CD4-positive, alpha-beta T cell treated with Interferon gamma for 1 hour (primary cell): Measurements from ENCODE around the gene SUPT3H.
"Not testable (repeated sequence)": the region's sequence is repeated elsewhere in the genome, so short reads cannot be mapped to it uniquely, and the experiment has no call there.

ENCODE experiments used
- DNase-seq: peaks from one replicate; pipeline ENCODE4 v3.0.0-alpha.2; 2020

The SUPT3H gene

DNA sequence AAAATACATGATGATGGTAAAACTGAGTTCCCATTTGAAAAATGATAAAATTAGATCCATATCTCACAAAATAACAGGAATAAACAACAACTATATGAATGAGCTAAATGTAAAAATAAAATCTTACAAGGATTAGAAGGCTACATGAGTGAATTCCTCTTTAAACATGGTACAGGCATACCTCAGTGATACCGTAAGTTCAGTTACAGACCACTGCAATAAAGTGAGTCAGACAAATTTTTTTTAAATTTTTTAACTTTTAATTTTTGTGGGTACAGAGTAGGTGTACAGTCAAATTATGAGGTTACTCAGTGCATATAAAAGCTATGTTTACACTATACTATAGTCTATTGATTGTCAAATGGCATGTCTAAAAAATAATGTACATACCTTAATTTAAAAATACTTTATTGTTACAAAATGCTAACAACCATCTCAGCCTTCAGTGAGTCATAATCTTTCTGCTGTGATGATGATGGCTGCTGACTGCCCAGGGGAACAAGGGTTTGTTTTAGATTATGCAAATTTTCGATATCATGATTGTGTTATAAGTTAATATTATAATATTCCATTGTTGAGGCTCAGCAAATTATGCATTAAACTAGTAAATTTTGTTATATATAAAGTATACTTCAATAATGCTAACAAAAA lies 272.4 kb downstream of the SUPT3H start:
- DNase-seq, result no peak

DNA sequence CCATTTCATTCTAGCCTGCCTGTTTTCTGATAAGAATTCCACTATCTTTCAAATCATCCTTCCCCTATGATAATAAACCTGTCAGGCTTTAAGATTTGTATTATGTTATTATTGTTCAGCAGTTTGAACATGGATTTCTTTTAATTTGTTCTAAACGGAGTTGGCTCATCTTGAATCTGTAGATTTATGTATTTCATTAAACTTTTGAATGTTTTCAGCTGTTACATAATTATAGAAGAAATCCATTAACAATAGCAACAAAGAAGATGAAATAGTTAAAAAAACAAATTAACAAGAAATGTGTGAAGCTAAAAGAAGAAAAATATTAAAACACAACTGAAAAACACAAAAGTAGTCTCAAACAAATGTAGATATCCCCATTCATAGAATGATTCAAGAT lies 273.3 kb downstream of the SUPT3H start:
- no peak for DNase-seq

DNA sequence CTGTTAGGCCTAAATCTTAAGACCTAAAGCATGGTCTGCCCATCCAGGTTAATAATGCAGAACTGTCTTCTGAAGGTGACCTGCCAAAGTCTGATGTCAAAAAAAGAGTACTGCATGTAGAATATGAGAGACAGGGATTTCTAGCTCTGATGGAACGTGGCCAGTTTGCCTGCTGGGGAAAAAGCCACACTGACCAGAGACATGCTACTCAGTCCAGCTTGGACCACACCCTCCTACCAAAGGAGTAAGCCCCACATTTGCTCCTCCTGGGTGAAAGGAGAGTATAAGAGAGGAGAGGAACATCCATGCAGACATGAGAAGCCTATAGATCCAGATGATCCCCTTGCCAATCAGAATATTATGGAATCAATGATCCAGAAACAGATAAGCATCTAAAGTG lies 279.5 kb downstream of the SUPT3H start:
- DNase-seq, result no peak

DNA sequence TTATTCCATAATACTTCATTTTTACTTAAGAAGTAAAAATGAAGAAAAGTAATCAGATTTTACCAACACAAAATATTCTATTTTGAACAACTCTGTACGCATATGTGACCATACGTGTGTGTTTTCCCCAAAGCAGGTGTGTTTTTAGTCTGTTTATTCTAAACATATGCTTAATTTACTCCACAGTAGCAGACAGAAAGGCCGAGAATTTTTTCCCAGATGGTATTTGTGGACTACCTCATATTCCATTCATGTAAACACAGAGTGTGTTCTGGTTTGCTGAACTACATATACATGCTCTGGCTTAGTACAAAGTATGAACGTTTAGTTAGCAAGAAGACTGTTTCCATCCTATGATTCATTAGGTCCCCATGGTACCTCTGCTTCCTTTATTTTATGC lies 282.9 kb downstream of the SUPT3H start:
- no peak for DNase-seq

DNA sequence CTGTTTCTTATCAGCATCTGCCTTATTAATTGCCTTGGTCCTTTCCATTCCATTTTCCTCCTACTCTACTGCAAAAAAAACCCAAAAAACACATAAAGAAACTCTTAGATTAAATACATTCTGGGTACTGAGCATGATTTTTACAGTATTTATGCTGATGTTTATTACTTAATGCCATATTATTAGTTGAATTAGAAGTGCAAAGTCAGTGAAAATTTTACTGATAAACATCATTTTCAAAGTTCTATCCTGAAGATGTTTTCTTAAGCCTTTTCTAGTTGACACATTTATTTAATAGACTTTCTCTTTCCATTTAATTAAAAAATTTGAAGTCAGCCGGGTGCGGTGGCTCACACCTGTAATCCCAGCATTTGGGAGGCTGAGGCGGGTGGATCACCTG lies 285.6 kb downstream of the SUPT3H start:
- no peak for DNase-seq

DNA sequence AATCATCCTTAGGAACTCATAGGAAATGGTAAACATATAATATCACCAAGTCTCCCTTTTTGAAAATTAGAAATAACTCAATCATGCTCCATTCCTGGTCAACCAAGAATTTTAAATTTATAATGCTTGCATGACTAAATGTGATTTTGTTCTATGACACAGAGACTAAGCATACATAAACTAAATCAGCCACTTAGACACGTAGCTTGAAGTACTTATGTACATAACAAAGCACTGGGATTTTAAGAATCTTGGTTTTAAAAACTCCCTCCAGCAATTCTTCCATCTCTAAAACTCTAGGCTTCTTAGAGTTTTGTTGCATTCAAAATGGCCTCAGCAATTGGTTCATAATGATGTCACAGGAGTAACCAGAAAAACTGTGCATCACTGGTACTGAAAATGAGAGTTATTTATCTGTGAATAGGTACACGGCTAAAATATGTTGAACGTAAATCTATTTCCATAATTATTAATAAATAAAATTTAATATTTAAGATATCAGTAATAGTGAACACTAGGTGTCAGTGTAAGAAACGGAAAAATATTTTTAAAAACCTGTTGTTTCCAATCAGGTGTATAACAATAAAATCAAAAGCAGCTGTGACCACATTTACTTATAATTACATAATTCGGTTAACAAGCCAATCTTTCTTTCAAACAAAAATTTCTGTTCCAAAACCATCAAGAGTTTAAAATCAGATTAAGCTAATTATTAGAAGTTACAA lies 291.2 kb downstream of the SUPT3H start:
- no peak for DNase-seq

DNA sequence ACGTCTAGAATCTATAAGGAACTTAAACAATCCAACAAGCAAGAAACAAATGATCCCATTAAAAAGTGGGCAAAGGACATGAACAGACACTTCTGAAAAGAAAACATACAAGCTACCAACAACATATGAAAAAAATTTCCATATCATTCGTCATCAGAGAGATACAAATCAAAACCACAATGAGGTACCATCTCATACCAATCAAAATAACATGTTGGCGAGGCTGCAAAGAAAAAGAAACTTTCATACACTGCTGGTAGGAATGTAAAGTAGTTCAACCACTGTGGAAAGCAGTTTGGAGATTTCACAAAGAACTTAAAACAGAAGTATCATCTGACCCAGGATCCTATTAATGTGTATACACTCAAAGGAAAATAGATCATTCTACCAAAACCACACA lies 293.5 kb downstream of the SUPT3H start:
- no peak for DNase-seq

DNA sequence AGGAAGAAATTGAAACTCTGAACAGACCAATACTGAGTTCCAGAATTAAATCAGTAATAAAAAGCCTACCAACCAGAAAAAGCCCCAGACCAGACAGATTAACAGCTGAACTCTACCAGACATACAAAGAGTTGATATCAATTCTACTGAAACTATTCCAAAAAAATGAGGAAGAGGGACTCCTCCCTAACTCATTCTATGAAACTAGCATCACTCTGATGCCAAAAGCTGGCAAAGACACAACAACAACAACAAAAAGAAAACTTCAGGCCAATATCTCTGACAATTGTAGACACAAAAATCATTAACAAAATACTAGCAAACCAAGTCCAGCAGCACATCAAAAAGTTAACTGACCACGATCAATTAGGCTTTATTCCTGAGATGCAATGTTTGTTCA lies 295.6 kb downstream of the SUPT3H start:
- no peak for DNase-seq

DNA sequence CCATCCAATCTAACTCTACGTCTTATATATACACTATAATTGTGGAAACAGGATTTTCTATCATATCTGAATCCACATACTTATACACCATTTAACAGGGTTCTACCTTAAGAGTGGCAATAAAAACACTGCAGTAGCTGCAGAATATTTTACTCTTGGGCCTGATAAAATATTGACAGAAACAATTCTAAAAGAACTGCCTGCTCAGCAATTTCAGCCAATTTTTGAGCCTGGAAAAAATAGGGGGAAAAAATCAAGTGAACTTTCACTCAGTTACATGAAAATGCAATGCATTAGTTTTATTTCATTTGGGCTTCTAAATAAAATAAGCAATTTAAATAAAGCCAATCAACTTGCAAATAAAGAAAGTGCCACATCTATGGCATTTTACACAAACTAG lies 296.1 kb downstream of the SUPT3H start:
- no peak for DNase-seq

DNA sequence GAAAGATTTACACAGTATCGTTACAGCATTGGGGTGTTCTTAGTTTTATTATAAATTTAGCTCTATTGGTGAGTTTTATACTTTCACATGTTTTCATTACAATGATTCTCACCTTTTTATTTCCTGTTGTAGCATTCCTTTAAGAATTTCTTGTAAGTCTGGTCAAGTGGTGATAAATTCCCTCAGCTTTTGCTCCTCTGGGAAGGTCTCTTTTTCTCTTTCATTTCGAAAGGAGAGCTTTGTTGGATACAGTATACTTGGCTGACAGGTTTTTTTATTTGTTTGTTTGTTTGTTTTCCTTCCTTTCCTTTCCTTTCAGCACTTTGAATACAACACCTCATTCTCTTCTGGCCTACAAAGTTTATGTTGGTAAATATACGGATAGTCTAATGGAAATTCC lies 299.3 kb downstream of the SUPT3H start:
- DNase-seq, result no peak

DNA sequence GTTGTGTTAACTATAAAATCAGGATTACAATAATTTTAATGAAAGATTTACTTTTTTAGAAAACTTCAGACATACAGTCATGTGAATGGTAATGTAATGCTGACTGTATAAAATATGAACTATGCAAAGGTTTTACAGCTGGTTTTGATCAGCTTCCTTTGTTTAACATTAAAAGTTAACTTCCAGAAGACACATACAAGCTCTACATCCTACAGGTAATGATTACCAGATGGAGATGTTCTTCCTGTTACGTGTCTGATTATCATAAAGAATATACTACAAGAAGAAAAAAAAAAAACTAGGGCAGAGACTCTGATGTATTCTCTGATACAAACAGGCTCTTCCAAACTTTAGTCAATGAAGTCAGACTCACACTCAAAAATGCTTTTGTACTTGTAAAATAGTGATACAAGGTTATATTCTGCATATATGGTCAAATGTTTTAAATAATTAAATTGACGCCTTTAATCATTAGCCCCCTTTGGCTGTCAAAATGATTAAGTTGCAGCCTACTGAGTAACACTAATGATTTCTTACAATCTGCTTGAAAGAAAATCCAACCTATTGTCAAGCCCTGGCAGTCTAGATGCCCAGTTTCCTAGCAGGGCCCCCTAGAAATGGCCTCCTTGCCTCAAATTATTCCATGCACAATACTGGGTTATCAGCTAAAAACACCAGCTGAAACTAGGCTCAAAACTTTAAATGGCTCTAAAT lies 301.4 kb downstream of the SUPT3H start:
- no peak for DNase-seq

DNA sequence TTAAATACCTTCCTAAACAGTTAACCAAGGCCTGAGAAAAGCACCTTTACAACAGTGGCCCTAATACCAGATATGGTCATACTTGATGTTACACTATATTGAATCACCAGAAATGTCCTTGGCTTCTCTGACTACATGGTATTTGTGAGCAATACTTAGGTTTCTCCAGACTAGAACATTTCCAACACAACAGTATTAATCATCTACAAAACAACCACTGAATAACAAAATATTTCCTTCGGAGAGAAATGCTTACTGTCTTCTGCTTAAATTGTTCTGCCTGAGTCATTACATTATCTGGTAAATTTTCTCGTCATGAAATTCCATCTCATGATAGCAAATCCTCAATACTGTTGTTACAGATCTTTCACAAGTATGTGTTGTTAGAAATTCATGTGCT lies 302.5 kb downstream of the SUPT3H start:
- no peak for DNase-seq

DNA sequence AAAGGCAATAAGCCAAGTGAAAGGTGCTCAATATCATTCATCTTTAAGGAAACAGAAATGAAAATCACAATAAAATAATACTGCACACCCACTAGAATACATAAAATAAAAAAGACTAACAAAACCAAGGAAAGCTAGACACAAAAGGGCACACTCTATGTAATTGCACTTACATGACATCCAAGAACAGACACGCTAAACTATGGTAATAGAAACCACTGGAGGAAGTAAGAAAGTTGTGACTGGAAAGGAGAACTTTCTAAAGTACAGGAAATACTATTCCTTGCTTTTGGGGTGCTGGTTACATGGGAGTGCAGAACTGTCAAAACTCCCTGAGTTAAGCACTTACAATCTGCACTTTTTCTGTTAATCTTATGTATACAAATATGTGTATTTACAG lies 303.3 kb downstream of the SUPT3H start:
- no peak for DNase-seq

DNA sequence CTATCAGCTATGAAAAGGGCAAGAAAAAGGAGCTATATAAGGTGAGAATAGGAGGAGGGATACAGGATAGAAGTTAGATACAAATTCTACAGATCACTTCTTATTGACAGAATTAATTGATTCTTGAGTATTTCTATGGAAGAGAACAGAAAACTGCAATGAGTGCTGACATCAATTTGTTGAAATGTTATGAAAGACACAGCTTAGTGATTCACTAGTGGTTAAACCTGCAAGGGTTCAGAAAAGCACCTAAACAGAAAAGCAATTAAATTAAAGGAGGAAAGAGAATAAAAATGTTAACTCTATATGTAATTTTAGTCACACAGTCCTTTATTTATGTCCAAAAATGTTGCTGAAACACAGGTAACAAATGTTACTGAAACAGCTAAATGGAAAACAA lies 304.0 kb downstream of the SUPT3H start:
- DNase-seq, result no peak

DNA sequence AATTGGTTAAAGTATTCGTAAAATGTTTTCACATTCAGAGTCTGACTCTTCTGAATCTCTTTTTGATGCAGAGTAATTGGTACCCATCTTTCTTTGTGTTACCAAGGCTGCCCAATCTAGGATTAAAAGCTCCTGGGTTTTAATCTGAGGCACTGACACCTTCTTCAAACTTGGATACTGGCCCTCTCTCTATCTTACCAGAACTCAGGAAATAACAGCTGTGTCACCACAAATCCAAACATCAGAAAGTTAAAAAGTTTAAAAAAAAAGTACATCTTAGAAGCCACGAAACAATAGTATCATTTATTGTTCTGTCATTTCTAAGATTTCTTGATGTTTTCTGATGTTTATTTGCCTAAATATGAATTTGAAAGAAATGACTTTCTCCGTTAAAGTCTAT lies 305.1 kb downstream of the SUPT3H start:
- no peak for DNase-seq

DNA sequence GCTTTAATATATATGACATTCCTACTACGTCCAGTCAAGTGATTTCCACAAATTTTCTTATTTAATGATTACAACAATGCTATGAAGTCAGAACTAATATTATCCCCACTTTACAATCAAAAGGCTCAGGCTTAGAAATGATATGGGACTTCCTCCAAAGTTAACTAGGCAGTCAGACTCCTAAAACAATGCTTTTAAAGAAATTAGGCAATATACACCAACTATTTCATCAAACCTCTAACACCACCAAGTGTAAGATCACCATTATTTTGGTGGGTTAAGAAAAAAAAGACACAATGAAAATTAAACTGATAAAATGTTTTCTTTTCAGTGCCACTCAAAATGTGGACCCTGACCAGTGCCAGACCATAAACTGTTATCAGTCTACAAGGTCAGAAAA lies 305.7 kb downstream of the SUPT3H start:
- no peak for DNase-seq

DNA sequence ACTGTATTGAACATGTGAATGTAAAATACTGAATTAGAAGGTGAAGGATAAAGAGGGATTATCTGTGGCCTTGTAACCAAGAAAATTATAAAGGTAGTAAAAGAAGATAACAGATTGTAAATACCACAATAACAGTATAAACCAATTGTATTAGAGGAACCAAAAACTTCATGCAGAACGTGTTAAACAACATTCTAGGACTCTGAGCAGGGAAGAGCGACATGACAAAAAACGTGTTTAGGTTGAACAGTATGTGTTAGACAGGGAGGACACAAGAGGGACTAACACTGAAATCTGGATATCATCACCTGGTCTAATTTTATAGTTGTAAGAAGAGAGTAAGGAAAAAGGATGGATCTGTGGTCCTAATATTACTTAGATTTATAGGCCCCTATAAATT lies 308.6 kb downstream of the SUPT3H start:
- DNase-seq, result no peak

DNA sequence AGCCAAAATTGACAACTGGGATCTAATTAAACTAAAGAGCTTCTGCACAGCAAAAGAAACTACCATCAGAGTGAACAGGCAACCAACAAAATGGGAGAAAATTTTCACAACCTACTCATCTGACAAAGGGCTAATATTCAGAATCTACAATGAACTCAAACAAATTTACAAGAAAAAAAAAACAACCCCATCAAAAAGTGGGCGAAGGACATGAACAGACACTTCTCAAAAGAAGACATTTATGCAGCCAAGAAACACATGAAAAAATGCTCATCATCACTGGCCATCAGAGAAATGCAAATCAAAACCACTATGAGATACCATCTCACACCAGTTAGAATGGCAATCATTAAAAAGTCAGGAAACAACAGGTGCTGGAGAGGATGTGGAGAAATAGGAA lies 310.3 kb downstream of the SUPT3H start:
- not testable (repeated sequence) for DNase-seq

DNA sequence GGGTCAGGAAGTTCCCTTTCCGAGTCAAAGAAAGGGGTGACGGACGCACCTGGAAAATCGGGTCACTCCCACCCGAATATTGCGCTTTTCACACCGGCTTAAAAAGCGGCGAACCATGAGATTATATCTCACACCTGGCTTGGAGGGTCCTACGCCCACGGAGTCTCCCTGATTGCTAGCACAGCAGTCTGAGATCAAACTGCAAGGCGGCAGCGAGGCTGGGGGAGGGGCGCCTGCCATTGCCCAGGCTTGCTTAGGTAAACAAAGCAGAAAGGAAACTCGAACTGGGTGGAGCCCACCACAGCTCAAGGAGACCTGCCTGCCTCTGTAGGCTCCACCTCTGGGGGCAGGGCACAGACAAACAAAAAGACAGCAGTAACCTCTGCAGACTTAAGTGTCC lies 315.1 kb downstream of the SUPT3H start:
- DNase-seq, result peak; percentile 2

DNA sequence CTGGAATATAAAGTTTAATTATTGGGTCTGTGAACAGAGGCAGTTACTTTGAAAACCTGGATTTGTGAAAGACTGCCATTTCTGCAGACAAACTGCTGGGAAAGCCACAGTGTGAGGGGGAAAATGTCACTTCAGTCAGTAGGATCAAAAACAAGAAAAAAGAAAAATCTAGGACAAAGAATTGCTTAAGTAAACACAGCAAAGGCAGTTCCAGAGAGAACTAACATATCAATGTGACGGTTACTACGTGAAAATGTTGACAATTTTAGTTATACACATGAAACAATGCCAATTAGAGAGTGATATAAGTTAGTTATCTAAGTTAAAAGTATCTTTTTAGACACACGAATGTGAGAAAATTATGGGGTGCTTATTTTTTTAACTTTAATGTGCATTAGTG lies 320.0 kb downstream of the SUPT3H start:
- no peak for DNase-seq

DNA sequence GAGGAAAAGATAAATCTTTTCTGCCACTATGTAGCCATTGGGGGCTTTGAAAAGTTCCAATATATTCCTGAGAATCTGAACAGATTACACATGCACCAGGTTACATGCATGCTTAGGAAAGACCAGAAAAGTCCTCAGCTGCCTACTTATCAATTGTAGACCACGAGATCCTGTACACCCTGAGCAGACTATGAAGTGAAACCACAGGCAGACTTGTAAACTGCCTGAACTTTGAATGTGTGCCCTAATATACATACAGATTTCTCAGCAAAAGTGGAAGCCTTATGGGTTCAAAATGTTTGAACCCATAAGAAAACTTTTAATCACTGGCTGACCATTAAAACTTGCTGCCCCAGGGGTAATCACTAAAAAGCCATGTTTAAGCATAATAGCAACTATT lies 323.1 kb downstream of the SUPT3H start:
- no peak for DNase-seq

DNA sequence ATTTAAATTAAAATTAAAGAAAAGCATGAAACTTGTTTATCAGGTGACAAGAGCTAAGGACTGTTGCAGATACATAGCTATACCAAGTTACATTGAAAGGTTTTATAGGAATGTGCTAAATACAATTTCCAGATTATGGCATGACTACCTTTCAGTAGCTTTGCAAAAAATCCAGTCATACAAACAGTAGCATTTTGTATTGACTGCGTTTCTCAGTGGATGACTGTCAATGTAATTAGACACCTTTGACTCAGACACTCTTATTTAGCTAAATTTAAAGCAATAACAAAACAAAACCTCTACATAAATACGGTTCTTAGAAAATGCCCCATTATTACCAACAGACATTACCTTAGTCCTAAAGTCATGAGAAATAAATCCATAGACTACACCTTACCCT lies 325.4 kb downstream of the SUPT3H start:
- no peak for DNase-seq

DNA sequence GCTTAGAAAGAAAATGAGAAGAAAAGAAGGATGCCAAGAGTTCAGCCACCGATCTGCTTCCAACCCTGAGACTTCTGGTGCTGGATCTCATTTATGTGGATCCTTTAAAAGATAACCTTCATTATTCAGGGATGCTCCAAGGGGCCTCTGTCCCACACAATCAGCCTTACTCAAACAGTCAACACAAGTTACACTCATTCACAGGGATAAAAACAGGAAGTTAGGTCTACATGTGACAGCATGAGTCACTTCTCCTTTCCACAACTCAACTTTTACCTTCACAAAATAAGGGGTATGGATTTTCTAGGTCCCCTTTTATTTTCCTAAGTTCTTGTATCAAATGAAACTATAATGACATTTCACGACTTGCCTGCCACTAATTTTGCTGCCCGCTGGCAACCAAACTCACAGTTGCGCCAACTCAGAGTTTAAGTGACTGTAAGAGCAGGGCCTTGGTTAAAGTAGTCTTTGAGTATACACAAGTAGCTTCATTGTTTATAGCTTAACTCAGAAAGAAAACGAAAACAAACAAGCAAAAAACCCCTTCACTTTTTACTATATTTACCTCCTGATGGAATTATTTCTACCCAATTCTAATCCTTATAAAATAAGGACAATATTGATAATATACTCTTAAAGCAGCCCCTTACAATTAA lies 328.4 kb downstream of the SUPT3H start:
- DNase-seq, result no peak

DNA sequence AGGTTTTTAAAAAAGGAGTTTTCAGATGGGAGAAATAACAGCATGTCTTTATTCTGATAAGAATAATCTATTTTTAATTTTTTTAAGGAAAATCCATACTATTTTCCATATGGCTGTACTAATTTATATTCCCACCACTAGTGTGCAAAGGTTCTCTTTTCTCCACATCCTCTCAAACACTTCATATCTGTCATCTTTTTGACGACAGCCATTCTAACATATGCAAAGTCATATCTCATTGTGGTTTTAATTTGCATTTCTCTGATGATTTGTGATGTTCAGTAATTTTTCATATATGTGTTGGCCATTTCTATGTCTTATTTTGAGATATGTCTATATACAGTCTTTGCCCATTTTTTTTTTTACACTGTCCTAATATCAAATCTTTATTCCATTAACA lies 330.2 kb downstream of the SUPT3H start:
- DNase-seq, result no peak
